Right cardiac atrium (tissue), 5 donors: ENCODE results near the gene ILDR2. TPM values are rescaled to one million over a fixed set of nuclear protein-coding genes. Genes with fewer than 3 reads are reported as not detected.

Experiments
- ATAC-seq, 2 donors: fragments of 200-7000 bp; cut with Tn5 transposase; one replicate each; pipeline versions ENCODE4 v1.8.0 to v1.9.1; 2020; ENCODE audit warnings: moderate library complexity in 2 of 2, mild to moderate bottlenecking in 1 of 2
- DNase-seq, 3 donors: peaks; one replicate each; pipeline ENCODE4 v3.0.0-alpha.2; 2020
- H3K27ac ChIP-seq: one replicate; pipeline ENCODE4 v1.5.1; 2013; ENCODE audit warnings: mild to moderate bottlenecking, low read length, control low read depth, moderate library complexity
- H3K27me3 ChIP-seq: one replicate; pipeline ENCODE4 v1.6.1; 2013; ENCODE audit not compliant: control insufficient read depth, insufficient read depth
- H3K4me1 ChIP-seq: one replicate; pipeline ENCODE4 v1.6.1; 2013; ENCODE audit warnings: low read length; ENCODE audit not compliant: control insufficient read depth, insufficient read depth
- H3K4me3 ChIP-seq: one replicate; pipeline ENCODE4 v1.5.1; 2013; ENCODE audit warnings: low read length, control low read depth
- H3K9me3 ChIP-seq: one replicate; pipeline ENCODE4 v1.6.1; 2013; ENCODE audit warnings: low read length; ENCODE audit not compliant: control insufficient read depth
- WGBS: extraction: QIAGEN DNeasy Blood & Tissue Kit; methylation state at CpG from one replicate; pipeline ENCODE4 v1.1.7; 2013; 5-methylcytosine and 5-hydroxymethylcytosine counted together
- intact Hi-C, 4 donors: fragments of 100-400 bp; cut with DNase I; formaldehyde crosslinking; loops; one replicate each; pipeline versions ENCODE4 v1.11.0 to v1.14.0; 2022 to 2023
- polyA plus RNA-seq: library from polyadenylated mRNA; stranded (reverse); fragments of 200-250 nt; gene quantifications from one replicate; pipeline ENCODE4 v1.2.3, GENCODE V29; 2013
- total RNA-seq, 4 donors: library from RNA; stranded (reverse); fragmentation: NEBNext Ultra II Directional; extraction: Animal tissue kit (Norgen Biotek cat#: 25700); gene quantifications; one replicate each; pipeline ENCODE4 v1.2.1, GENCODE V29; 2021
- donor health status: healthy with polysubstance abuse.
- donor health status: DM: no; HTN: yes; CAD: no.
- donor health status: DM: no; HTN: no; CAD: no.
- donor health status: DM: no; HTN: yes; CAD: no; lungs with severe emphysema.
- donor health status: DM: yes; HTN: yes; CAD: no.

The ILDR2 gene
- total and polyA plus RNA-seq, 5 donors = 0.95 to 13.7 (median 3.4) TPM

DNA sequence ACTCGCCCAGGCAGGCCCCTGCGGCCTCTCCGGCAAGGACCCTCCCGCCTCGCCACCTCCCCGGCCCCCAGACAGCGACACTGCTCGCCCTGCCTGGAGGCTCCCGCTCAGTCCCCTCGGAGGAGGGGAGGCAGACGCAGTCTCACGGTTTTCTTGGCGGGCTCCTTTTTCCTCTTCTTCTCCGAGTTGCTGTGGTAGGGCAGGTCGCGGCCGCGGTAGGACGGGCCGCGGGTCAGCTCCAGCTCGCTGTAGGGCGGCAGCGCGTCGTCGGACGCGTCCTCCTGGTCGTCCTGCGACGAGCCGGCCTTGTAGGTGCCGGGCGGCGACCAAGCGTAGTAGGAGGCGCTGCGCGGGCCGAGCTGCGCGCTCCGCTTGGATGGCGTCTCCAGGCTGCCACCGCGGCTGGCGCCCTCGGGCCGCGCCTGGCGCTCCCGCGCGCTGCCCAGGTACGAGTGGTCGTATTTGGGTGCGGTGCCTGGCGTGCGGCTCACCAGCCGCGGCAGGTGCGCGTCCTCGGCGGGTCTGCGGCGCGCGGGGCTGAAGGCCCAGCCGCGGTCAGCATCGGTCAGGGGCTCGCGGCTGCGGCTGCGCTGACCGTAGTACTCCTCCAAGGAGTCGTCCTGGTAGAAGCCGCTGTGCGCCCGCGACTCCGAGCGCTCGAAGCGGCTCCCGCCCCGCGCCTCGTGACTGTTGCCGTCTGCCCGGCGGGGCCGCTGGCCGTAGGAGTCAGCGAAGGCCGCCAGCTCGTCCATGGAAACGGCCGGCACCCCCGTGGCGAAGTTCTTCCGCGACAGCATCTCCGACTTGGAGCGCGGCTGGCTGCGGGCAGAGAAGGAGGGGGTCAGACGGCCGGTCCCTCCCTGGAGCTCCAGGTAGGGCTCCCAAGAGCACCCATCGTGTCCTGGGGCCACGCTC, 54.5 kb downstream of the ILDR2 start:
- ATAC-seq (peak; percentile 54 to 67), DNase-seq (peak; percentile 17 to 67 (median 56))
- no peak overlapping the region for H3K27ac ChIP-seq
- intact Hi-C loops = no loop called here
- no peaks in the 10 kb centered on the region for H3K27me3 ChIP-seq
- H3K4me3 ChIP-seq = peak overlapping the region; percentile 11
- no peaks in the 10 kb centered on the region for H3K9me3 ChIP-seq
- H3K4me1 ChIP-seq = no peaks in the 10 kb centered on the region
- 13% methylated on average over 113 of the region's 113 CpGs for WGBS

DNA sequence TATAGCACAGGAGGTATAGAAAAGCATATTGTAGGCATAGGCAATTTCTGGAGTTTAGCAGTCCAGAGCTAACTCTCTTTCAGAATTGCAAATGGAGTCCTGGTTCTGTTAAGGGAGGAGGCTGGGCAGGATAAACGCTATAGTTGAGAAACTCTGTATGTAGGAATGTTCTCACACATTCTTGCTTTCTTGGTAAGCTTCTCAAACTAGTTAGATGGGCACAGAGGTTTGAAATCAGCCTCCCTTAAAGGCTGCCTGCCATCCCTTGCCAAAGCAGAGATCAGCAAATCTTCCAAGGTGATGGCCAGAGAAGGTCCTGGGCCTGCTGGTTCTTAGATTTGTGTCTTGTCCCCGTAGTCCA, 56.4 kb downstream of the ILDR2 start:
- no peak overlapping the region for H3K4me3 ChIP-seq
- no peaks in the 10 kb centered on the region for H3K4me1 ChIP-seq
- ATAC-seq = no peak
- no peak overlapping the region for H3K27ac ChIP-seq
- intact Hi-C loops = no loop called here
- no peaks in the 10 kb centered on the region for H3K9me3 ChIP-seq
- DNase-seq = no peak
- 75% methylated on average over 2 of the region's 2 CpGs for whole genome bisulfite sequencing
- no peaks in the 10 kb centered on the region for H3K27me3 ChIP-seq

DNA sequence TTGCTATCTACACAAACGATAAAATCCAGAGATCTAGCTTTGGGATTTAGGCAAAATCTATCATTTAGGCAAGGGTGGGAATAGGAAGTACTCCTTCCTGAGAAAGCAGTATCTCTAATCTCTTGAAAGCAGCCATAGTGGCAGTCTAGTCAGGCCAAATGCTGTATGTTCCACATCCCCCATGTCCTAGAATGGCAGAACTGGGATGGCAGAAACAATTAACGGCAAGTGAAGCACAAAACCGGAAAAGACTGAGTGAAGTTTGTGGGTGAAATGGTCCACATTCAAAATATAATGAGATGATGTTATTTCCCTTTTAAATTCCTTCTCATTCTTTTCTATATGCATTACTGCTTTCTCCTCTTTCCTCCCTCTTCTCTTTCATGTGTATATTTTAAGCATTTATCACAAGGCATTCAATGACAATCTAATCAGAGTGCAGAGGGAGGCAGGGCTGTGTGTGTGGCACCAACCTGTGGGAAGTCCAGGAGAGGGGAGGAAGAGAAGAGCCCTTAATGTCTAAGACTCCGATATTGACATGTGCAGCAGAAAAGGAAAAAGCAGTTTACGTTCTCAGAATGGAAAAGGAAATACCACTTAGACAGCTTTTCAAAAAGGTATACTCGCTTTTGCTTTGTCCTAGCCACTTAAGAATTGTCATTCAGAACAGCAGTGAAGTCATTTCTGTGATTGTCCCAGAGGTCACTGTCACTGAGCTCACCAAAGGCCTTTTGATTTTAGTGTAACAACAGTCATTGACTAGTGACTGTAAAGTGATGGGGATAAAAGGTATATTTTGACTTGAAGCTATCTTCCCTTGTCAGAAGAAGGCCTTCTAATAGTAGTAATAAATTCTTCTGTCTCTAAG, 57.0 kb downstream of the ILDR2 start:
- ATAC-seq (no peak), DNase-seq (no peak)
- intact Hi-C loops = no loop called here

DNA sequence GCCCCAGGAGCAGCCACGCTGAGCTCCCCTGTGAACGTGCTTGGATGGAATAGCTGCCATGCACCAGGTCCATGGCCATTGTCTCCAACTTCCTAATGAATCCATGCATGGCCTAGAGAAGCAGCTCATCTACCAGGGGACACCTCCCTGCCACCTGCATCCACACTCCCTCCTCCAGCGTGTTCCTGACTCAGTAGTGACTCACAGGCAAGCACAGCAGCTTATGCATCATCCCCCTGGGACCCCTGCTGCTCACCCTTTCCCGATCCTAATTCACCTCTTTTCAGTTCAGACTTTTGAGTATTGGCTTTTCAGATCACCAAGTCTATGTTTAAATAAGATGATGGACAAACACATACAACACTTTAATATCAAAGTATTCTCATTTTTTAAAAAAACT, 59.4 kb downstream of the ILDR2 start:
- Histone ChIP-seq H3K27me3 (no peaks in the 10 kb centered on the region), H3K27ac (no peak overlapping the region), H3K4me1 (no peaks in the 10 kb centered on the region), H3K9me3 (no peaks in the 10 kb centered on the region), H3K4me3 (no peak overlapping the region)
- WGBS = 84% methylated on average over 4 of the region's 4 CpGs
- DNase-seq (no peak), ATAC-seq (no peak)
- intact Hi-C loops = no loop called here

More for the DNA sequence above, 57.0 kb downstream of the ILDR2 start:
- 71% methylated on average over 6 of the region's 6 CpGs for WGBS
- Histone ChIP-seq H3K27ac (no peak overlapping the region), H3K9me3 (no peaks in the 10 kb centered on the region), H3K4me3 (no peak overlapping the region), H3K4me1 (no peaks in the 10 kb centered on the region), H3K27me3 (no peaks in the 10 kb centered on the region)

DNA sequence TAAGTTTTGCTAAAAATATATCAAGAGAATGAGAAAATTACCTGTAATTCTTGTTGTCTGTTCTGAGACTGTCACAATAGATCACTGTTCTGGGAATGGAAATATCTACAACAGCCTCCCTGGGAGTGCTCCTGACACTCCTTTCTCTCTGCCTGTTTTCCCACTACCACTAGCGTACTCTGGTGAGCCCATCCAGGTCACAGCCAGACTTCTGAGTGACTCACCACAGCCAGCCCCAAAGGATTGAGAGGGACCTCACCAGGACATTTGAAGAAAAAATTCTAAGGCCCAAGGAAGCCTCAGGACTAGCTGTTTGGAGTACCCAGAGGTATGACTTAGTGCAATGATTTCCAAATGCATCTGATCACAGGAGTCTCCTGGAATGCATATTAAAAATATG, 60.3 kb downstream of the ILDR2 start:
- no peaks in the 10 kb centered on the region for H3K4me1 ChIP-seq
- no peaks in the 10 kb centered on the region for H3K9me3 ChIP-seq
- no peak overlapping the region for H3K4me3 ChIP-seq
- 89% methylated on average over 1 of the region's 1 CpG for WGBS
- DNase-seq = no peak
- intact Hi-C loops = no loop called here
- no peak for ATAC-seq
- H3K27me3 ChIP-seq = no peaks in the 10 kb centered on the region
- H3K27ac ChIP-seq = no peak overlapping the region

DNA sequence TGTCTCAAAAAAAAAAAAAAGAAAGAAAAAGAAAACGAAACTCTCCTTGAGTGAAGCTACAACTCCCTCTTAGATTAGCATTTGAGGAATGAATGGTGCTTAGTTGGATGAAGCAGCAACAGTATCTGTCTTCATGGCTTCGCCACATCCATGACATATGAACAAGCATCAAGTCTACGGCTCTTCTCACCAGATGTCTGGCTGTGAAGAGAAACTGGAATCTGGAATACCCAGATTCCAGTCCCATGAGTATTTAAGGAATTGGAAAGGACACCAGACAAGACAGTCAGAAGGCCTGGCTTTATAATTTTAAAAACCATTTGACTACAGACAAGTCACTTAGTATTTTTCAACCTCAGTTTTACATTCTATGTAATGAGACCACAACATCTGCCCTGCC, 61.2 kb downstream of the ILDR2 start:
- intact Hi-C loops = loop anchor here in 1 of 4 donors (5.0 kb wide), 1 partner anchor 143 kb away; no protein-coding TSS in a partner anchor
- no peaks in the 10 kb centered on the region for H3K4me1 ChIP-seq
- no peaks in the 10 kb centered on the region for H3K27me3 ChIP-seq
- H3K27ac ChIP-seq = no peak overlapping the region
- WGBS = 69% methylated on average over 3 of the region's 3 CpGs
- ATAC-seq (no peak), DNase-seq (no peak)
- H3K4me3 ChIP-seq = no peak overlapping the region
- H3K9me3 ChIP-seq = no peaks in the 10 kb centered on the region

DNA sequence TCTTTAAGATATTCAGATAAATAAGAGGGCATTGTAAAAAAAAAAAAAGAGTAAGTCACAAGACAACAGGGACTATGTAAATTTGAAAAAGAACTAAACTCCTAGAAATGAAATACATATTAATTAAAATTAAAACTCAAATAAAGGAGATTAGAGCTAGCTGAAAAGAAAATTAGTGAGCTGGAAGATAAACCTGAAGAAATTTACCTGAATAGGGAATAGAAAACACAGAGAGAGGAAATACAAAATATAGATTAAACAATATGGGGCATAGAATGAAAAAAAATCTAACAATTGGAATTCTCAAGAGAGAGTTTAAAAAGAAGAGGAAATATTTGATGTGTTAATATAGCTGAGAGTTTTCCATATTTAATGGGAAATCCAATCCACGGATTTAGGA, 63.7 kb downstream of the ILDR2 start:
- no peaks in the 10 kb centered on the region for H3K9me3 ChIP-seq
- intact Hi-C loops = loop anchor here in 3 of 4 donors (2.0 to 5.0 kb wide), 2 partner anchors 146 to 147 kb away; no protein-coding TSS in a partner anchor
- ATAC-seq (no peak), DNase-seq (no peak)
- no peak overlapping the region for H3K27ac ChIP-seq
- no peak overlapping the region for H3K4me3 ChIP-seq
- no peaks in the 10 kb centered on the region for H3K27me3 ChIP-seq
- H3K4me1 ChIP-seq = no peaks in the 10 kb centered on the region
- 83% methylated on average over 1 of the region's 1 CpG for WGBS

DNA sequence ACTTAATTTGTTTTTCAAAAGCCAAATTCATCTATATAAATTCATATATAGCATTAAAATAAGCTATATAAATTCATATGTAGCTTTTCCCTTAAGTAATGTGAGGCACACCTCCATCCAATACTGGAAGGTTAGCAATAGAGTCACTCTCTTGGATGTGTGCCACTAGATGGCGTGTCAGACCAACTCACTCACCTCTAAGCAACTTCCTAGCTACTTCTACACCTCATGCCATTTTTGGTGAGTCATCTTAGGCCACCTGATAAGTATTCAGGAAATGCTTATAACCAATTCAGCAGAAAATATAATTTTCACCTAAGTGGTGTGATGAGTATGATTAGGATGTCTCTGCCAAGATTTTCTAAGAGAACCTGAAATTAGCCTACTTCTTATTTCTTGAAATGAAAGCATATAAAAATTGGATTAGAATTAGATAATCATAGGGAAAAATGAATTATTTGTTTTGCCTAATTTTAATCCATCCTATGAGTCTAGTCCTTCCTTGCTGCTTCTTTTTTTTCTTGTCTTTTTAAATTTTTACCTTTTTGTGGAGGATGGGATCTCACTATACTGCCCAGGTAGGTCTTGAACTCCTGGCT, 64.8 kb downstream of the ILDR2 start:
- ATAC-seq (peak; percentile 90 to 91), DNase-seq (peak; percentile 49 to 60 (median 50))
- intact Hi-C loops = loop anchor here in 3 of 4 donors (2.0 to 5.0 kb wide), 2 partner anchors 147 to 148 kb away; no protein-coding TSS in a partner anchor
- no peak overlapping the region for H3K27ac ChIP-seq
- H3K4me1 ChIP-seq = no peaks in the 10 kb centered on the region
- no peaks in the 10 kb centered on the region for H3K27me3 ChIP-seq
- WGBS = 0% methylated on average over 1 of the region's 1 CpG
- H3K4me3 ChIP-seq = no peak overlapping the region
- no peaks in the 10 kb centered on the region for H3K9me3 ChIP-seq

DNA sequence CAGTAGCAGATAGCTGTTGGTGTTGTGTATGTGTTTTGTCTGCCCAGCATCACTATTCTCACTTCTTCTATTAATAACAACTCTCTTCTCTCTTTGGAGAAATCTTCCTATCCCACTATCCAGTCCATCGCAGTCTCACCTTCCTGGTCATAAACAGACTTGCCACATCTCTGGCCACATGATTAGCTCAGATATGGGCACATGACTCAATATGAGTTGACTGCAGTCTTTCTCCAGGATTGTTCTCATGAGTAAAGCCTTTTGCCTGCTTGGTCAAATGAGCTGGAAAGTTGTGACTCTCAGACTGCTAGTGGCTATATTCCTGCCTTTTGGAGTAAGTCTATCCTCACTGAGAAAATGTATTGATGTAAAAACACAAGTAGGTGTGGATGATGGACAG, 66.4 kb downstream of the ILDR2 start:
- DNase-seq (no peak), ATAC-seq (no peak)
- Histone ChIP-seq H3K4me1 (no peaks in the 10 kb centered on the region), H3K27me3 (no peaks in the 10 kb centered on the region), H3K4me3 (no peak overlapping the region), H3K9me3 (no peaks in the 10 kb centered on the region), H3K27ac (no peak overlapping the region)
- intact Hi-C loops = loop anchor here in 1 of 4 donors (5.0 kb wide), 1 partner anchor 143 kb away; no protein-coding TSS in a partner anchor
- WGBS = 70% methylated on average over 1 of the region's 1 CpG

DNA sequence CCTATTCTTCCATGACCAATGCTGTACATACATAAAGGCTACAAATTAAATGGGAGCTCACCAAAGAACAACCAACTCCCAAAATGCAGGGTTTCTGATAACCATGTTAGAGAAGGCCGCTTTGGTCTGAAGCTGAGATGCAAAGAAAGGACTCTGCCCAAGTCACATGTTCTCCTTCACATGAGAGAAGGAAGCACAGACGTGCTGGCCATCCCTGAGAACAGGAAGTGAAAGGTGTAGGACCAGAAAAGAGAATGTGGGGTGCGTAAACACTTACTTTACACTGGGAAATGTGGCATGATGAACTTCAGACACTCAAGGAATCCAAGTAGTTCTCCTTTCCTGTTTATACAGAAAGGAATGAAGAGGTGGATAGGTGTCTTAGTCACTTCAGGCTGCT, 67.6 kb downstream of the ILDR2 start:
- ATAC-seq (no peak), DNase-seq (no peak)
- no peak overlapping the region for H3K27ac ChIP-seq
- H3K27me3 ChIP-seq = no peaks in the 10 kb centered on the region
- 79% methylated on average over 3 of the region's 3 CpGs for WGBS
- H3K9me3 ChIP-seq = no peaks in the 10 kb centered on the region
- no peak overlapping the region for H3K4me3 ChIP-seq
- intact Hi-C loops = loop anchor here in 1 of 4 donors (5.0 kb wide), 1 partner anchor 145 kb away; no protein-coding TSS in a partner anchor
- no peaks in the 10 kb centered on the region for H3K4me1 ChIP-seq
